IMR-90 (cell line): ENCODE measurements around the gene FSTL5. TPM values are rescaled to one million over a fixed set of nuclear protein-coding genes. Genes with fewer than 3 reads are reported as not detected.

ENCODE experiments used
- ATAC-seq: fragments of 200-7000 bp; cut with Tn5 transposase; 2 replicates; pipeline ENCODE4 v1.9.1; 2020; ENCODE audit warnings: low read depth, mild to moderate bottlenecking, moderate library complexity
- BruUV-seq: library from RNA; stranded (reverse); fragments of 400-500 nt; replicated peaks from 2 replicates; lab custom pipeline; 2021; lab: Mats Ljungman, UMichigan
- CTCF ChIA-PET: fragments of 300-600 bp; formaldehyde crosslinking; extraction: SDS; loops from one replicate; lab custom pipeline; 2021; ENCODE audit warnings: antibody characterized with exemption; lab: Yijun Ruan, JAX
- POLR2A ChIA-PET: fragments of 300-600 bp; sonication (Branson Sonifier 250); formaldehyde crosslinking; loops from one replicate; lab custom pipeline; 2022; ENCODE audit warnings: antibody characterized with exemption; ENCODE audit not compliant: unreplicated experiment; lab: Charles Lee
- DNase-seq: peaks from one replicate; pipeline ENCODE4 v3.0.0; 2013
- H2AFZ ChIP-seq: replicated peaks from 2 replicates; pipeline ENCODE3; 2013; ENCODE audit warnings: low read length, mild to moderate bottlenecking; ENCODE audit not compliant: poor library complexity
- H2AK5ac ChIP-seq: 2 replicates; pipeline ENCODE4 v1.6.1; 2013; ENCODE audit warnings: low read depth, low read length, inconsistent platforms
- H2AK9ac ChIP-seq: replicated peaks from 2 replicates; pipeline ENCODE3; 2013; ENCODE audit warnings: mild to moderate bottlenecking, low read depth, low read length, moderate library complexity; ENCODE audit not compliant: poor library complexity
- H2BK120ac ChIP-seq: 2 replicates; pipeline ENCODE4 v1.6.1; 2013; ENCODE audit warnings: low read depth, low read length, inconsistent platforms
- H2BK15ac ChIP-seq: 3 replicates; pipeline ENCODE4 v1.6.1; 2013; ENCODE audit warnings: low read depth, low read length, inconsistent platforms
- H2BK20ac ChIP-seq: 2 replicates; pipeline ENCODE4 v1.6.1; 2013; ENCODE audit warnings: low read depth, mild to moderate bottlenecking, inconsistent platforms, low read length, moderate library complexity
- H2BK5ac ChIP-seq: 2 replicates; pipeline ENCODE4 v1.6.1; 2013; ENCODE audit warnings: mild to moderate bottlenecking, low read depth, low read length, inconsistent platforms; ENCODE audit not compliant: poor library complexity, severe bottlenecking
- H3K14ac ChIP-seq: replicated peaks from 2 replicates; pipeline ENCODE4 v1.6.1; 2013; ENCODE audit warnings: low read depth, low read length, inconsistent platforms
- H3K18ac ChIP-seq: 2 replicates; pipeline ENCODE4 v1.6.1; 2013; ENCODE audit warnings: low read depth, low read length, control low read depth
- H3K23ac ChIP-seq: 2 replicates; pipeline ENCODE4 v1.6.1; 2013; ENCODE audit warnings: low read depth, low read length, inconsistent platforms
- H3K27ac ChIP-seq: 2 replicates; pipeline ENCODE4 v1.5.1; 2013; ENCODE audit warnings: mild to moderate bottlenecking, control low read depth, low read length; ENCODE audit not compliant: insufficient read depth
- H3K27me3 ChIP-seq: 2 replicates; pipeline ENCODE4 v1.6.1; 2013; ENCODE audit warnings: low read length; ENCODE audit not compliant: control insufficient read depth, insufficient read depth
- H3K36me3 ChIP-seq: 2 replicates; pipeline ENCODE4 v1.6.1; 2013; ENCODE audit warnings: low read length, mixed read lengths; ENCODE audit not compliant: control insufficient read depth, insufficient read depth
- H3K4ac ChIP-seq: 2 replicates; pipeline ENCODE4 v1.6.1; 2013; ENCODE audit warnings: low read depth, low read length, inconsistent platforms
- H3K4me1 ChIP-seq: 2 replicates; pipeline ENCODE4 v1.6.1; 2013; ENCODE audit warnings: low read length, mixed read lengths; ENCODE audit not compliant: control insufficient read depth, insufficient read depth
- H3K4me2 ChIP-seq: 2 replicates; pipeline ENCODE4 v1.6.1; 2013; ENCODE audit warnings: low read depth, mild to moderate bottlenecking, control low read depth, low read length, moderate library complexity
- H3K4me3 ChIP-seq: 2 replicates; pipeline ENCODE4 v1.5.1; 2013; ENCODE audit warnings: low read depth, mild to moderate bottlenecking, control low read depth, low read length, moderate library complexity; ENCODE audit not compliant: insufficient read depth
- H3K56ac ChIP-seq: 2 replicates; pipeline ENCODE4 v1.6.1; 2013; ENCODE audit warnings: low read length, inconsistent platforms; ENCODE audit not compliant: insufficient read depth; ENCODE audit errors: extremely low read depth
- H3K79me1 ChIP-seq, 2 experiments: 2 replicates each; pipeline ENCODE4 v1.6.1; 2013; ENCODE audit warnings: low read length in 2 of 2, inconsistent platforms in 1 of 2, low read depth in 1 of 2
- H3K9ac ChIP-seq: 2 replicates; pipeline ENCODE4 v1.6.1; 2013; ENCODE audit warnings: low read depth, low read length, control low read depth
- H3K9me1 ChIP-seq: 2 replicates; pipeline ENCODE4 v1.6.1; 2013; ENCODE audit warnings: low read length, inconsistent platforms; ENCODE audit not compliant: insufficient read depth
- H3K9me3 ChIP-seq: 2 replicates; pipeline ENCODE4 v1.6.1; 2013; ENCODE audit warnings: low read length; ENCODE audit not compliant: control insufficient read depth, insufficient read depth
- H4K20me1 ChIP-seq: 2 replicates; pipeline ENCODE4 v1.6.1; 2013; ENCODE audit warnings: low read length, inconsistent platforms; ENCODE audit not compliant: insufficient read depth
- H4K5ac ChIP-seq: 2 replicates; pipeline ENCODE4 v1.6.1; 2013; ENCODE audit warnings: mild to moderate bottlenecking, low read depth, low read length, control low read depth
- H4K8ac ChIP-seq, 2 experiments: 2 replicates each; pipeline ENCODE4 v1.6.1; 2013; ENCODE audit warnings: low read depth in 2 of 2, low read length in 2 of 2, control low read depth in 1 of 2, inconsistent platforms in 1 of 2
- H4K91ac ChIP-seq: 2 replicates; pipeline ENCODE4 v1.6.1; 2013; ENCODE audit warnings: low read depth, low read length, inconsistent platforms; ENCODE audit not compliant: insufficient read depth
- CTCF ChIP-seq: conservative IDR thresholded peaks from 2 replicates; pipeline ENCODE4 v1.5.1; 2012; ENCODE audit warnings: mild to moderate bottlenecking, low read depth, low read length, improper control_type of control experiment
- ELK1 ChIP-seq: fragments of 150-350 bp; IDR thresholded peaks from 2 replicates; pipeline ENCODE4 v1.6.1; 2016; ENCODE audit warnings: low read depth, mild to moderate bottlenecking, low read length, moderate library complexity, borderline replicate concordance
- WGBS, 2 experiments: methylation state at CpG; one replicate each; pipeline versions ENCODE4 v1.1.5 to v1.1.7; 2013; ENCODE audit warnings: missing lambda C conversion rate in 2 of 2; ENCODE audit not compliant: insufficient read length in 1 of 2; ENCODE audit errors: extremely low coverage in 2 of 2; 5-methylcytosine and 5-hydroxymethylcytosine counted together
- dilution Hi-C: fragments of 300-500 bp; cut with HindIII; formaldehyde crosslinking; loops from one replicate; pipeline ENCODE4 v1.14.3; 2018; ENCODE audit warnings: low sequenced_read_pairs; ENCODE audit not compliant: unreplicated experiment
- in situ Hi-C: fragments of 300-500 bp; cut with MboI; formaldehyde crosslinking; loops from 3 replicates; pipeline ENCODE4 v1.14.3; 2019; ENCODE audit warnings: low sequenced_read_pairs, inconsistent platforms, mixed read lengths
- intact Hi-C: fragments of 100-400 bp; cut with micrococcal nuclease; formaldehyde crosslinking; loops from 2 replicates; pipeline ENCODE4 v1.10.0; 2022
- polyA plus RNA-seq, 3 experiments: library from polyadenylated mRNA; depleted of rRNA; stranded (reverse); fragments of >200 nt; gene quantifications; 2 replicates each; pipeline ENCODE4 v1.2.3, GENCODE V29; 2012; ENCODE audit warnings: low replicate concordance in 1 of 3
- total RNA-seq: library from RNA; depleted of rRNA; stranded (reverse); fragments of >200 nt; gene quantifications from 2 replicates; pipeline ENCODE4 v1.2.3, GENCODE V29; 2012

FSTL5 gene
- total and polyA plus RNA-seq, 2 of the 4 experiments (the other 2 are of a cell fraction) = under 0.01 TPM; not detected in 1

DNA sequence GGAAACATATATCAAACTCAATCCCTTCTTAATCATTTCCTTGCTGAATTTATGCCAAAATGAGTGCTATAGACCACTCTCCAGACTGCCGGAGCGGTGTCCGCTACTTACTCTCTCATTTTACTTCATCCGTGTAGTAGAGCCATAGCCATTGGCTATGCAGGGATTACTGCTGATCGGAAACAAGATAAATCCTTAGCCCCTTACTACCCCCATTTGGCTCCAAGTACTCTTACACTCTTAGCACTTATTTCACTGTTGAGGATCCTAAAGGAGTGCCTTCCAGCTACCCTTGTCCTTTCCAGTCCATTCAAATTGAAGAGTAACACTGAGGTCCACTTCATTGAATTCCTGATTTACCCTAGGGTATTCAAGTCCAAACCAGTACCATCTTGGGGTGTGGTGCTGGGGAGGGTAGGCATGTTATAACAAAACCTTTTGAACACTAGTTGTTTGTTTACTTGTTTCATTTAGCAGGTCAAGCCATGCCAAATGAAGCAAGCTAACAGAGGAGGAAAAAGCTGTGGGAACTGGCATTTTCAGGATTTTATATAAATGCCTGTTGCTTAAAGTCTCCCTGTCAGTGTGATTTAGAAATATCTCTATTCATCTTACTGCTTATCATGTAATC is 715.1 kb downstream of the FSTL5 start:
- no peak overlapping the region for H2AK5ac ChIP-seq
- H4K5ac ChIP-seq = no peak overlapping the region
- H4K8ac ChIP-seq = no peak overlapping the region
- BruUV-seq = no TSS peak
- H3K4ac ChIP-seq = no peak overlapping the region
- ChIA-PET CTCF (no interaction called here), POLR2A (no interaction called here)
- H2AFZ ChIP-seq = no peak overlapping the region
- H3K56ac ChIP-seq = no peak overlapping the region
- H3K4me2 ChIP-seq = no peak overlapping the region; the same call in 1 of the 2 replicates
- H3K27me3 ChIP-seq = no peaks in the 10 kb centered on the region
- H3K27ac ChIP-seq = no peak overlapping the region
- H3K4me3 ChIP-seq = no peak overlapping the region
- in situ Hi-C loops (no loop called here), intact Hi-C loops (no loop called here), dilution Hi-C loops (no loop called here)
- H3K9ac ChIP-seq = no peak overlapping the region
- H4K91ac ChIP-seq = no peak overlapping the region
- no peak overlapping the region for H3K23ac ChIP-seq
- H4K20me1 ChIP-seq = no peaks in the 10 kb centered on the region
- peaks cover 2% of the 10 kb centered on the region; the same call in 1 of the 2 replicates for H3K9me3 ChIP-seq
- WGBS, 2 experiments = 73% methylated on average over 2 of the region's 5 CpGs; no CpG with 5 or more reads in 1 of the 2 experiments
- no peak for DNase-seq
- H2BK20ac ChIP-seq = no peak overlapping the region
- no peak overlapping the region for H3K18ac ChIP-seq
- H2AK9ac ChIP-seq = no peak overlapping the region
- no peak overlapping the region for H2BK15ac ChIP-seq
- TF ChIP-seq CTCF (no peak), ELK1 (no peak)
- H2BK5ac ChIP-seq = no peak overlapping the region
- H3K79me1 ChIP-seq = no peaks in the 10 kb centered on the region
- H3K36me3 ChIP-seq = no peaks in the 10 kb centered on the region
- H3K14ac ChIP-seq = no peak overlapping the region
- no peak for ATAC-seq
- H3K9me1 ChIP-seq = no peaks in the 10 kb centered on the region
- no peaks in the 10 kb centered on the region for H3K4me1 ChIP-seq
- H2BK120ac ChIP-seq = no peak overlapping the region
